Measurements from ENCODE around the gene MEPE. TPM values are rescaled to one million over a fixed set of nuclear protein-coding genes. Genes with fewer than 3 reads are reported as not detected.

The MEPE gene
- total and polyA plus RNA-seq, 4 donors = 0.02 TPM; not detected in 3

GRCh38 chr4:87851953-87852352, 19.2 kb downstream of the MEPE start:
- H3K27me3 ChIP-seq (ENCODE audit: control insufficient read depth in 3 of 3, insufficient read depth in 3 of 3, low read length in 2 of 3) = no peaks in the 10 kb centered on the region
- no peaks in the 10 kb centered on the region for H3K9me3 ChIP-seq (ENCODE audit: control insufficient read depth in 4 of 4, insufficient read depth in 3 of 4, low read length in 3 of 4)
- peaks cover 0 to 5% (median 0%) of the 10 kb centered on the region in 5 donors for H3K4me1 ChIP-seq (ENCODE audit: control insufficient read depth in 5 of 5, insufficient read depth in 5 of 5, low read length in 5 of 5)
- H3K4me3 ChIP-seq = no peak overlapping the region
- no peak overlapping the region for H3K9ac ChIP-seq (ENCODE audit: insufficient read depth in 1 of 2, low read length in 2 of 2)
- no peaks in the 10 kb centered on the region for H3K36me3 ChIP-seq (ENCODE audit: control insufficient read depth in 4 of 4, insufficient read depth in 4 of 4, low read length in 4 of 4)
- 61 to 75% methylated on average over 4 of the region's 4 CpGs for whole genome bisulfite sequencing, 2 donors
- H3K27ac ChIP-seq (ENCODE audit: low read depth in 1 of 2, low read length in 1 of 2) = no peak overlapping the region
- no peak for TF ChIP-seq CTCF (IDR thresholded peaks at IDR 0.05; ENCODE audit: control extremely low read depth, extremely low read depth)
- no peak for ATAC-seq (ENCODE audit: insufficient read depth, low FRiP score)
- DNase-seq = no peak

GRCh38 chr4:87853108-87853507, 20.3 kb downstream of the MEPE start:
- WGBS, 2 donors = 0 to 3% methylated on average over 3 of the region's 3 CpGs
- peaks cover 0 to 2% (median 0%) of the 10 kb centered on the region in 4 donors for H3K9me3 ChIP-seq (ENCODE audit: control insufficient read depth in 4 of 4, insufficient read depth in 3 of 4, low read length in 3 of 4)
- no peak overlapping the region for H3K9ac ChIP-seq (ENCODE audit: insufficient read depth in 1 of 2, low read length in 2 of 2)
- ATAC-seq (ENCODE audit: insufficient read depth, low FRiP score) (no peak), DNase-seq (peak in 2 of 3 donors; percentile 77 to 82)
- TF ChIP-seq CTCF (IDR thresholded peaks at IDR 0.05; ENCODE audit: control extremely low read depth, extremely low read depth) = peak; percentile 22
- no peaks in the 10 kb centered on the region for H3K36me3 ChIP-seq (ENCODE audit: control insufficient read depth in 4 of 4, insufficient read depth in 4 of 4, low read length in 4 of 4)
- H3K4me3 ChIP-seq = no peak overlapping the region
- no peak overlapping the region for H3K27ac ChIP-seq (ENCODE audit: low read depth in 1 of 2, low read length in 1 of 2)
- no peaks in the 10 kb centered on the region for H3K27me3 ChIP-seq (ENCODE audit: control insufficient read depth in 3 of 3, insufficient read depth in 3 of 3, low read length in 2 of 3)
- H3K4me1 ChIP-seq (ENCODE audit: control insufficient read depth in 5 of 5, insufficient read depth in 5 of 5, low read length in 5 of 5) = peaks cover 0 to 5% (median 0%) of the 10 kb centered on the region in 5 donors

GRCh38 chr4:87853891-87854290, 21.1 kb downstream of the MEPE start:
- Histone ChIP-seq H3K4me3 (no peak overlapping the region), H3K27me3 (ENCODE audit: control insufficient read depth in 3 of 3, insufficient read depth in 3 of 3, low read length in 2 of 3) (no peaks in the 10 kb centered on the region), H3K9me3 (ENCODE audit: control insufficient read depth in 4 of 4, insufficient read depth in 3 of 4, low read length in 3 of 4) (peaks cover 0 to 2% (median 0%) of the 10 kb centered on the region in 4 donors), H3K27ac (ENCODE audit: low read depth in 1 of 2, low read length in 1 of 2) (no peak overlapping the region), H3K4me1 (ENCODE audit: control insufficient read depth in 5 of 5, insufficient read depth in 5 of 5, low read length in 5 of 5) (no peaks in the 10 kb centered on the region), H3K9ac (ENCODE audit: insufficient read depth in 1 of 2, low read length in 2 of 2) (no peak overlapping the region), H3K36me3 (ENCODE audit: control insufficient read depth in 4 of 4, insufficient read depth in 4 of 4, low read length in 4 of 4) (no peaks in the 10 kb centered on the region)
- TF ChIP-seq CTCF (IDR thresholded peaks at IDR 0.05; ENCODE audit: control extremely low read depth, extremely low read depth) = no peak
- ATAC-seq (ENCODE audit: insufficient read depth, low FRiP score) = no peak
- no peak for DNase-seq

GRCh38 chr4:87855559-87855958, 22.8 kb downstream of the MEPE start:
- ATAC-seq (ENCODE audit: insufficient read depth, low FRiP score) = no peak
- H3K27me3 ChIP-seq (ENCODE audit: control insufficient read depth in 3 of 3, insufficient read depth in 3 of 3, low read length in 2 of 3) = no peaks in the 10 kb centered on the region
- H3K4me1 ChIP-seq (ENCODE audit: control insufficient read depth in 5 of 5, insufficient read depth in 5 of 5, low read length in 5 of 5) = no peaks in the 10 kb centered on the region
- no peak overlapping the region for H3K27ac ChIP-seq (ENCODE audit: low read depth in 1 of 2, low read length in 1 of 2)
- no peak overlapping the region for H3K4me3 ChIP-seq
- H3K36me3 ChIP-seq (ENCODE audit: control insufficient read depth in 4 of 4, insufficient read depth in 4 of 4, low read length in 4 of 4) = no peaks in the 10 kb centered on the region
- TF ChIP-seq CTCF (IDR thresholded peaks at IDR 0.05; ENCODE audit: control extremely low read depth, extremely low read depth) = no peak
- no peak for DNase-seq
- H3K9ac ChIP-seq (ENCODE audit: insufficient read depth in 1 of 2, low read length in 2 of 2) = no peak overlapping the region
- peaks cover 0 to 2% (median 0%) of the 10 kb centered on the region in 4 donors for H3K9me3 ChIP-seq (ENCODE audit: control insufficient read depth in 4 of 4, insufficient read depth in 3 of 4, low read length in 3 of 4)
- 47 to 63% methylated on average over 8 of the region's 8 CpGs for WGBS, 2 donors

All from lung (tissue), 12 donors.